ENCODE results near the gene CNGA1.
"Not testable (repeated sequence)": the region's sequence is repeated elsewhere in the genome, so short reads cannot be mapped to it uniquely, and the experiment has no call there.

CNGA1 gene

GRCh38 chr4:47954677-47955076 lies 61.8 kb downstream of the CNGA1 start:
- DNase-seq, result no peak

- no peak for DNase-seq
Observed at GRCh38 chr4:47954245-47954644, 62.2 kb downstream of the CNGA1 start.

GRCh38 chr4:47945930-47946726 lies 70.4 kb downstream of the CNGA1 start:
- DNase-seq, result no peak

- no peak for DNase-seq
Observed at GRCh38 chr4:47942081-47942819, 74.2 kb downstream of the CNGA1 start.

GRCh38 chr4:47939456-47939855 lies 77.0 kb downstream of the CNGA1 start:
- no peak for DNase-seq

GRCh38 chr4:47936336-47936735 lies 80.1 kb downstream of the CNGA1 start:
- no peak for DNase-seq

- DNase-seq, result peak; percentile 60
Observed at GRCh38 chr4:47933840-47934239, 82.6 kb downstream of the CNGA1 start.

GRCh38 chr4:47930971-47931804 lies 85.3 kb downstream of the CNGA1 start:
- peak; percentile 90 for DNase-seq

GRCh38 chr4:47929682-47930201 lies 86.7 kb downstream of the CNGA1 start:
- DNase-seq, result no peak

GRCh38 chr4:47926667-47927258 lies 89.7 kb downstream of the CNGA1 start:
- DNase-seq, result peak; percentile 63

GRCh38 chr4:47923261-47923608 lies 93.2 kb downstream of the CNGA1 start:
- DNase-seq, result not testable (repeated sequence)

- not testable (repeated sequence) for DNase-seq
Observed at GRCh38 chr4:47922436-47923260, 93.8 kb downstream of the CNGA1 start.

GRCh38 chr4:47917163-47917562 lies 99.3 kb downstream of the CNGA1 start:
- not testable (repeated sequence) for DNase-seq

GRCh38 chr4:47915378-47915777 lies 101.1 kb downstream of the CNGA1 start:
- no peak for DNase-seq

GRCh38 chr4:47914926-47915237 lies 101.6 kb downstream of the CNGA1 start:
- no peak for DNase-seq

GRCh38 chr4:47914220-47914925 lies 102.1 kb downstream of the CNGA1 start, which contains the start of gene NFXL1:
NFXL1 (minus strand) TSS chr4:47914583; CDS start chr4:47914203, 380 bp downstream.
- DNase-seq, result peak; percentile 98

- DNase-seq, result peak; percentile 5
Observed at GRCh38 chr4:47913861-47914219, 102.6 kb downstream of the CNGA1 start.

GRCh38 chr4:47913330-47913729 lies 103.2 kb downstream of the CNGA1 start:
- DNase-seq, result peak; percentile 3

GRCh38 chr4:47907089-47907646 lies 109.3 kb downstream of the CNGA1 start:
- no peak for DNase-seq

GRCh38 chr4:47899639-47900038 lies 116.8 kb downstream of the CNGA1 start:
- DNase-seq, result no peak

GRCh38 chr4:47891928-47892327 lies 124.6 kb downstream of the CNGA1 start:
- no peak for DNase-seq
